ENCODE measurements around the gene INTS11. TPM values are rescaled to one million over a fixed set of nuclear protein-coding genes. Genes with fewer than 3 reads are reported as not detected.

The INTS11 gene
- total and polyA plus RNA-seq, 2 of the 8 experiments (the other 6 are each of a cell fraction or from before 2014, with no cell fraction given), result 113 to 243 TPM

DNA sequence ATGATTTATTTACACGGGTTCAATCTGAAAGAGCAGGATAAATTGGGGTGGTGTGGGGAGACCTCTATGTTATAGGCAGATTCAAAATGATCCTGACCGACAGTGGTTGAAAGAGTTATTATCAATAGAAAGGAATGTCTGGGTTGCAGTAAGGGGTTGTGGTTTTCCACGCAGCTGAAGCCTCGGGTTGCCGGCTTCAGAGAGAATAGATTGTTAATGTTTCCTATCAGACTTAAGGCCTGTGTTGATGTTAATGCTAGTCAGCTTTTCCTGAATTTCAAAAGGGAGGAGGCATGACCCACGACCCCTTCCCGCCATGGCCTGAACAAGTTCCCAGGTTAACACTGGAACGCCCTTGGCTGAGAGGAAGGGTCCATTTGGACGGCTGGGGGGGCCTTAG lies 48.6 kb downstream of the INTS11 start:
- Histone ChIP-seq H3K27ac (ENCODE audit: low read depth, low read length) (no peak overlapping the region), H2AK5ac (ENCODE audit: low read depth, low read length) (no peak overlapping the region), H2BK120ac (replicated peaks; ENCODE audit: low read depth, low read length) (no peak overlapping the region), H3K9me3 (ENCODE audit: insufficient read depth in 2 of 2, low read depth in 1 of 2, low read length in 1 of 2) (no peaks in the 10 kb centered on the region), H3K4me3 (ENCODE audit: extremely low read depth in 1 of 4, insufficient read depth in 2 of 4, low read depth in 3 of 4, low read length in 4 of 4) (no peak overlapping the region), H4K8ac (ENCODE audit: extremely low read depth, insufficient read depth, low read length) (no peak overlapping the region), H2BK5ac (ENCODE audit: low read depth, low read length) (no peak overlapping the region), H3K79me2 (ENCODE audit: control insufficient read depth in 1 of 2, insufficient read depth in 2 of 2, low read length in 2 of 2) (peaks cover 11 to 27% of the 10 kb centered on the region in 2 experiments; a peak in 3 of 4 replicates), H3K27me3 (replicated peaks in 1 of 4; ENCODE audit: control insufficient read depth in 3 of 4, extremely low read depth in 1 of 4, insufficient read depth in 3 of 4, low read length in 3 of 4) (no peaks in the 10 kb centered on the region; a peak in 1 of 7 replicates), H3K18ac (ENCODE audit: extremely low read depth, low read length) (no peak overlapping the region), H3K9ac (replicated peaks in 1 of 4; ENCODE audit: extremely low read depth in 1 of 4, low read depth in 3 of 4, low read length in 3 of 4) (no peak overlapping the region), H3K14ac (ENCODE audit: insufficient read length) (no peak overlapping the region), H4K91ac (replicated peaks; ENCODE audit: insufficient read length, low read length) (no peak overlapping the region), H3K56ac (replicated peaks; ENCODE audit: insufficient read length, low read depth, low read length) (no peak overlapping the region), H4K5ac (ENCODE audit: insufficient read length, low read depth, low read length) (no peak overlapping the region), H2BK12ac (ENCODE audit: low read depth, low read length) (no peak overlapping the region), H3K23me2 (ENCODE audit: low read depth, low read length) (peaks cover 11% of the 10 kb centered on the region; the same call in 1 of the 2 replicates), H2BK15ac (ENCODE audit: low read length) (no peak overlapping the region), H4K20me1 (replicated peaks in 1 of 2; ENCODE audit: control insufficient read depth in 1 of 2, insufficient read depth in 2 of 2, low read length in 2 of 2) (peaks cover 12 to 17% of the 10 kb centered on the region in 2 experiments), H2AFZ (ENCODE audit: low read length) (no peak overlapping the region), H3K79me1 (ENCODE audit: low read depth, low read length) (peaks cover 12% of the 10 kb centered on the region), H3K4ac (replicated peaks; ENCODE audit: insufficient read length, low read depth, low read length) (no peak overlapping the region), H3K23ac (ENCODE audit: insufficient read length) (no peak overlapping the region), H3K4me1 (replicated peaks in 1 of 4; ENCODE audit: control insufficient read depth in 3 of 4, insufficient read depth in 4 of 4, low read length in 3 of 4) (peaks cover 0 to 17% (median 8%) of the 10 kb centered on the region in 4 experiments; a peak in 5 of 7 replicates), H3K4me2 (ENCODE audit: insufficient read depth in 1 of 2, low read depth in 2 of 2, low read length in 2 of 2) (no peak overlapping the region), H2BK20ac (ENCODE audit: low read length) (no peak overlapping the region), H3K36me3 (ENCODE audit: control insufficient read depth in 2 of 4, insufficient read depth in 4 of 4, low read length in 3 of 4) (no peaks in the 10 kb centered on the region)
- FAIRE-seq, result no peak
- ChIA-PET CTCF (ENCODE audit: partially characterized antibody) (interaction anchor here (0.9 to 1.7 kb wide), 3 partner anchors 9 to 12 kb away, joined by 3 to 6 read pairs (median 4); no protein-coding TSS in a partner anchor), POLR2A (ENCODE audit: partially characterized antibody) (interaction anchor here (3.0 kb wide), 1 partner anchor 10 kb away, joined by 12 read pairs; no protein-coding TSS in a partner anchor)
- WGBS, 2 experiments (ENCODE audit: extremely low coverage in 1 of 2, insufficient coverage in 1 of 2, insufficient read length in 1 of 2, insufficient replicate concordance in 2 of 2, low coverage in 1 of 2, low lambda C conversion rate in 2 of 2, missing lambda C conversion rate in 1 of 2), result 92% methylated on average over 9 of the region's 9 CpGs; no CpG with 5 or more reads in 1 of the 2 experiments
- no peak for DNase-seq (ENCODE audit: low read depth in 1 of 2, low spot score in 2 of 2)
- TF ChIP-seq SP2 (IDR thresholded peaks at IDR 0.05; ENCODE audit: low read length), result no peak
- TF ChIP-seq HDAC6 (IDR thresholded peaks at IDR 0.05; ENCODE audit: low read depth, low read length), result no peak
- TF ChIP-seq CBX8 (IDR thresholded peaks at IDR 0.05; ENCODE audit: borderline replicate concordance, low read depth, low read length), result no peak
- TF ChIP-seq E2F6 (IDR thresholded peaks at IDR 0.05), result no peak
- TF ChIP-seq CHD1 (IDR thresholded peaks at IDR 0.05; ENCODE audit: low read depth, low read length), result no peak
- no peak for TF ChIP-seq FOSL1 (IDR thresholded peaks at IDR 0.05; ENCODE audit: insufficient read depth, low read depth, low read length)
- no peak for TF ChIP-seq ZNF274 (IDR thresholded peaks at IDR 0.05; ENCODE audit: borderline replicate concordance, extremely low read depth, low read length)
- TF ChIP-seq TBP (IDR thresholded peaks at IDR 0.05; ENCODE audit: low read depth, low read length), result no peak
- no peak for TF ChIP-seq NRF1 (IDR thresholded peaks at IDR 0.05; ENCODE audit: low read depth, low read length)
- no peak for TF ChIP-seq SIX5 (IDR thresholded peaks at IDR 0.05; ENCODE audit: low read depth, low read length)
- no peak for TF ChIP-seq RBBP5 (IDR thresholded peaks at IDR 0.05; ENCODE audit: borderline replicate concordance, low read depth, low read length)
- no peak for TF ChIP-seq TAF1 (IDR thresholded peaks at IDR 0.05; ENCODE audit: low read depth, low read length)
- TF ChIP-seq EP300 (IDR thresholded peaks at IDR 0.05; ENCODE audit: borderline replicate concordance in 1 of 2, low read depth in 2 of 2, low read length in 2 of 2), result no peak
- no peak for TF ChIP-seq NANOG (IDR thresholded peaks at IDR 0.05; ENCODE audit: insufficient read depth, low read depth, low read length, poor library complexity, severe bottlenecking)

Data from H1 (cell line).